HG02759 (cell line): Measurements from ENCODE around the gene C12orf57.

Experiments used
- ATAC-seq: cut with Tn5 transposase; IDR thresholded peaks from one replicate; pipeline ENCODE4 v1.9.1; 2021; ENCODE audit warnings: mild to moderate bottlenecking, moderate library complexity; ENCODE audit not compliant: unreplicated experiment

Gene C12orf57

DNA sequence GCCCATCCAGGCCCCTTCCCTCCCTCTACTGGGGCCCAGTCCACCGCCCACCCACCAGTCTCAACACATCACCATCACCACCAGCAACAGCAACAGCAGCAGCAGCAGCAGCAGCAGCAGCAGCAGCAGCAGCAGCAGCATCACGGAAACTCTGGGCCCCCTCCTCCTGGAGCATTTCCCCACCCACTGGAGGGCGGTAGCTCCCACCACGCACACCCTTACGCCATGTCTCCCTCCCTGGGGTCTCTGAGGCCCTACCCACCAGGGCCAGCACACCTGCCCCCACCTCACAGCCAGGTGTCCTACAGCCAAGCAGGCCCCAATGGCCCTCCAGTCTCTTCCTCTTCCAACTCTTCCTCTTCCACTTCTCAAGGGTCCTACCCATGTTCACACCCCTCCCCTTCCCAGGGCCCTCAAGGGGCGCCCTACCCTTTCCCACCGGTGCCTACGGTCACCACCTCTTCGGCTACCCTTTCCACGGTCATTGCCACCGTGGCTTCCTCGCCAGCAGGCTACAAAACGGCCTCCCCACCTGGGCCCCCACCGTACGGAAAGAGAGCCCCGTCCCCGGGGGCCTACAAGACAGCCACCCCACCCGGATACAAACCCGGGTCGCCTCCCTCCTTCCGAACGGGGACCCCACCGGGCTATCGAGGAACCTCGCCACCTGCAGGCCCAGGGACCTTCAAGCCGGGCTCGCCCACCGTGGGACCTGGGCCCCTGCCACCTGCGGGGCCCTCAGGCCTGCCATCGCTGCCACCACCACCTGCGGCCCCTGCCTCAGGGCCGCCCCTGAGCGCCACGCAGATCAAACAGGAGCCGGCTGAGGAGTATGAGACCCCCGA is 7.0 kb upstream of the C12orf57 start:
- peak; percentile 7 for ATAC-seq

DNA sequence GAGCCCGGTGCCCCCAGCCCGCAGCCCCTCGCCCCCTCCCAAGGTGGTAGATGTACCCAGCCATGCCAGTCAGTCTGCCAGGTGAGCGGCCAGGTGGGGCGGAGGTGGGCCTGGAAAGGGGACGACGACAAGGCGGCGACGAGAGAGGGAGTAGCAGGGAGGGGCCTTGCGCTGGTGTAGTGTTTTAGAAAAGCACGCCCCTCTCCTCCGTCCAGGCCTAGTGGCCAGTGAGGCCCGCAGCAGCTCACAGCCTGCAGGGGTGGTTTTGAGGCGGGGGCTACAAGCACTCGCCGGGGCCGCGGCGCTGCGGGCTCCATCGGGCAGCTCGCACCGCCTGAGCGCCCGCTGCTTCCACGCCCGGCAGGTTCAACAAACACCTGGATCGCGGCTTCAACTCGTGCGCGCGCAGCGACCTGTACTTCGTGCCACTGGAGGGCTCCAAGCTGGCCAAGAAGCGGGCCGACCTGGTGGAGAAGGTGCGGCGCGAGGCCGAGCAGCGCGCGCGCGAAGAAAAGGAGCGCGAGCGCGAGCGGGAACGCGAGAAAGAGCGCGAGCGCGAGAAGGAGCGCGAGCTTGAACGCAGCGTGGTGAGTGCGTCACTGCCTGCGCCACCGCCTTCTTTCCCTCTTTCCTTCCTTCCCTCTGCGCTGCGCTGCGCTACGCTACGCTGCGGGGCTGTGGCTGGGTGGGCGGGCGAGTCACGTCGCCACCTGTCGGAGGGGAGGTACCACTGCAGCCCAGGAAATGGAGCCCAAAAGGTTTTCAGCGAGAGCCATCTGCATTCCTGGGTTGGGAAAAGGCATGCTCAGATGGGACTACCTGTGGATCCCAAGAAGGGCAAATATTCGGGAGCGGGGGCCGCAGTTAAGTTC is 6.1 kb upstream of the C12orf57 start:
- peak; percentile 92 for ATAC-seq

DNA sequence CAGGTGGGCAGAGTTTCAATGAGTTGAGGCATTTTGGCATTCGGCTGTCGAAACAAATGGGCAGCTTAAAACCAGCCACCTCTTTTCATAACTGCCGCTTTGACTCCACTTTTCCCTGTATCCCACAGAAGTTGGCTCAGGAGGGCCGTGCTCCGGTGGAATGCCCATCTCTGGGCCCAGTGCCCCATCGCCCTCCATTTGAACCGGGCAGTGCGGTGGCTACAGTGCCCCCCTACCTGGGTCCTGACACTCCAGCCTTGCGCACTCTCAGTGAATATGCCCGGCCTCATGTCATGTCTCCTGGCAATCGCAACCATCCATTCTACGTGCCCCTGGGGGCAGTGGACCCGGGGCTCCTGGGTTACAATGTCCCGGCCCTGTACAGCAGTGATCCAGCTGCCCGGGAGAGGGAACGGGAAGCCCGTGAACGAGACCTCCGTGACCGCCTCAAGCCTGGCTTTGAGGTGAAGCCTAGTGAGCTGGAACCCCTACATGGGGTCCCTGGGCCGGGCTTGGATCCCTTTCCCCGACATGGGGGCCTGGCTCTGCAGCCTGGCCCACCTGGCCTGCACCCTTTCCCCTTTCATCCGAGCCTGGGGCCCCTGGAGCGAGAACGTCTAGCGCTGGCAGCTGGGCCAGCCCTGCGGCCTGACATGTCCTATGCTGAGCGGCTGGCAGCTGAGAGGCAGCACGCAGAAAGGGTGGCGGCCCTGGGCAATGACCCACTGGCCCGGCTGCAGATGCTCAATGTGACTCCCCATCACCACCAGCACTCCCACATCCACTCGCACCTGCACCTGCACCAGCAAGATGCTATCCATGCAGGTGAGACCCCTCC is 5.2 kb upstream of the C12orf57 start:
- ATAC-seq, result no peak

DNA sequence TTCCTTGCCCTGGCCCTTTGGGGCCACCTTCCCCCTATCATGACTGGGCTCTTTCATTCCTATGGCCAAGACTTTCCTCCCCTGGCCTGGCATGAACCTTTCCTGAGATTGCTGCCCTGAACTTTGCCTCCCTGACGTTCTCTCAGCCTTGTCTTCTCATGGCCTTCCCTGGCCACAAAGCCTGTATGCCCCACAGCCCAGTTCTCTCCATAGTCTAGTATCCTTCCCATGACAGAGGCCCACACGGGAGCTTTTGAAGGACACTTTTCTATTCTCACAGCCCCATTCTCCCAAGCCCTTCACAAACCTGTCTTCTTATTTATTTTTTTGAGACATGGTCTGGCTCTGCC is 4.7 kb upstream of the C12orf57 start:
- ATAC-seq, result no peak

DNA sequence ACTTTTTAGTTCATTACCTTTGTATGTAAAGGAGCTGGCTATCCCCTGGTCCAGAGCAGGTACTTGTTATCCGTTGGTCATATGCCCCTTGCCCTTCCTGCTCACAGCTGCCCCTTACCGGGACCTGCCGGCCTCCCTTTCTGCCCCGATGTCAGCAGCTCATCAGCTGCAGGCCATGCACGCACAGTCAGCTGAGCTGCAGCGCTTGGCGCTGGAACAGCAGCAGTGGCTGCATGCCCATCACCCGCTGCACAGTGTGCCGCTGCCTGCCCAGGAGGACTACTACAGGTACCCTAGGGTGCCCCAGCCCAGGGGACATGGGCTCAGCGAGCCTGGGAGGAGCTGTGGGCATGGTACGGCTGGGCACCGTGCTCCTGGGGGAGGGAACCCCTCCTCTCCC is 2.6 kb upstream of the C12orf57 start:
- no peak for ATAC-seq

DNA sequence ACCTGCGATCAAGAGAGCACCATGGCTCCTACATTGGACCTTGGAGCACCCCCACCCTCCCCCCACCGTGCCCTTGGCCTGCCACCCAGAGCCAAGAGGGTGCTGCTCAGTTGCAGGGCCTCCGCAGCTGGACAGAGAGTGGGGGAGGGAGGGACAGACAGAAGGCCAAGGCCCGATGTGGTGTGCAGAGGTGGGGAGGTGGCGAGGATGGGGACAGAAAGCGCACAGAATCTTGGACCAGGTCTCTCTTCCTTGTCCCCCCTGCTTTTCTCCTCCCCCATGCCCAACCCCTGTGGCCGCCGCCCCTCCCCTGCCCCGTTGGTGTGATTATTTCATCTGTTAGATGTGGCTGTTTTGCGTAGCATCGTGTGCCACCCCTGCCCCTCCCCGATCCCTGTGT is 2.0 kb upstream of the C12orf57 start:
- no peak for ATAC-seq

DNA sequence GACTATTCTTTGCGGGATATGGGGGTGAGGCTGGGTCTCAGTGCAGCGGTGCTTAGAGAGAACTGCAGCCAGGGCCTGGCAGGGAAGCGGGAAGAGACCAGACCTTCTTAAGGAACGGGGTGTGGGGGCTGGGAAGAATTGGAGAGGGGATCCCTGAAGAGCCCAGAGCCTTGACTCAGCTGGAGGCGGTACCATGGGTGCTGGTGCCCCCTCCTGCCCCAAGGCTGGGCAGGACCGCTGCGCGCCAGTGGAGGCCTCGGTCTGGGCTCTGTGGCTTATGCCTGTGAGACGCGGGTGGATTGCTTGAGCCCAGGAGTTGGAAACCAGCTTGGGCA is 1.5 kb upstream of the C12orf57 start:
- ATAC-seq, result no peak

DNA sequence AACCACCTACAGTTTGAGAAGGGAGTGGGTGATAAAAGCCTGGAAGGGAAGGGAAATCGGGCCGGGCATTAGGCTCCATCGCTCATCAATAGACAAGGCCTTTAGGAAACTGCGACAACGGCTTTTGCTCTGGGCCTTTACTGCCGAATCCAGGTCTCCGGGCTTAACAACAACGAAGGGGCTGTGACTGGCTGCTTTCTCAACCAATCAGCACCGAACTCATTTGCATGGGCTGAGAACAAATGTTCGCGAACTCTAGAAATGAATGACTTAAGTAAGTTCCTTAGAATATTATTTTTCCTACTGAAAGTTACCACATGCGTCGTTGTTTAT is 467 bp upstream of the C12orf57 start:
- peak; percentile 30 for ATAC-seq

DNA sequence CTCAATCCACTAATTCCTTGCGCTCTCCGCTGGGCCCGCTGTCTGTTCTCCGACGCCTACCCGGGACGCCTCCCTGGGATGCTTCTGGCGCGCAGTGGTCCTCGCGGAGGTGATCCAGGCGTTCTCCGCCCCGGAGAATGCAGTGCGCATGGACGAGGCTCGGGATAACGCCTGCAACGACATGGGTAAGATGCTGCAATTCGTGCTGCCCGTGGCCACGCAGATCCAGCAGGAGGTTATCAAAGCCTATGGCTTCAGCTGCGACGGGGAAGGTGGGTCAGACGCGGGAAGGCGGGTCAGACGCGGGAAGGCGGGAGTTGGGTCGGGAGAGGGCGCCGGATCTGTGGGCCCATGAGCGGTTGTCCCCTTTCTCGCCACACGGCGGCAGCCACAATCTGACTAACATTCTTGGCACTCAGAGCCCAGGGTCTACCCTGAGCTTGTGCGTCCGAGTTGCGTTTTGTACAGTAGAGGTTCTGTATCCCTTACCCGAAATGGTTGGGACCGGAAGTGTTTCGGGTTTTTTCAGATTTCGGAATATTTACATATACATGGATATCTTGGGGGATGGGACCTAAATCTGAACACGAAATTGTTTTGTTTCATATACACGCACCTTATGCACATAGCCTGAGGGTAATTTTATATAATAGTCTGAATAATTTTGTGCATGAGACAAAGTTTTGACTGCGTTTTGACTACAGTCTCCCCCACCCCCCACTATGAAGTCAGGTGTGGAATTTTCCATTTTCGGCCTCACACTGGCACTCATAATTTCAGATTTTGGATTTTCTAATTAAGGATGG is 762 bp downstream of the C12orf57 start:
- ATAC-seq, result peak; percentile 39

DNA sequence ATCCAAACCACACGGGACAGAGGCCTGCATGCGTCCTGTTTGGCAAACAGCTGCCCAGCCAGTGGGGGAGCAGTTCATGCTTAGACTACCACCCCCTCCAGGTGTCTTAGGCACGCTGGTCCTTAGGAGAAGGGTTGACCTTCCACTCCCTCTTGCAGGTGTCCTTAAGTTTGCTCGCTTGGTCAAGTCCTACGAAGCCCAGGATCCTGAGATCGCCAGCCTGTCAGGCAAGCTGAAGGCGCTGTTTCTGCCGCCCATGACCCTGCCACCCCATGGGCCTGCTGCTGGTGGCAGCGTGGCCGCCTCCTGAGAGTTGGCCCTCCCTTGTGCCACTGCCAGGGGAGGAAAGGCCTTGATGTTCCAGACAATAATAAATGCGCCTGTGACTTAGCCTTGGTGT is 1.8 kb downstream of the C12orf57 start:
- no peak for ATAC-seq

DNA sequence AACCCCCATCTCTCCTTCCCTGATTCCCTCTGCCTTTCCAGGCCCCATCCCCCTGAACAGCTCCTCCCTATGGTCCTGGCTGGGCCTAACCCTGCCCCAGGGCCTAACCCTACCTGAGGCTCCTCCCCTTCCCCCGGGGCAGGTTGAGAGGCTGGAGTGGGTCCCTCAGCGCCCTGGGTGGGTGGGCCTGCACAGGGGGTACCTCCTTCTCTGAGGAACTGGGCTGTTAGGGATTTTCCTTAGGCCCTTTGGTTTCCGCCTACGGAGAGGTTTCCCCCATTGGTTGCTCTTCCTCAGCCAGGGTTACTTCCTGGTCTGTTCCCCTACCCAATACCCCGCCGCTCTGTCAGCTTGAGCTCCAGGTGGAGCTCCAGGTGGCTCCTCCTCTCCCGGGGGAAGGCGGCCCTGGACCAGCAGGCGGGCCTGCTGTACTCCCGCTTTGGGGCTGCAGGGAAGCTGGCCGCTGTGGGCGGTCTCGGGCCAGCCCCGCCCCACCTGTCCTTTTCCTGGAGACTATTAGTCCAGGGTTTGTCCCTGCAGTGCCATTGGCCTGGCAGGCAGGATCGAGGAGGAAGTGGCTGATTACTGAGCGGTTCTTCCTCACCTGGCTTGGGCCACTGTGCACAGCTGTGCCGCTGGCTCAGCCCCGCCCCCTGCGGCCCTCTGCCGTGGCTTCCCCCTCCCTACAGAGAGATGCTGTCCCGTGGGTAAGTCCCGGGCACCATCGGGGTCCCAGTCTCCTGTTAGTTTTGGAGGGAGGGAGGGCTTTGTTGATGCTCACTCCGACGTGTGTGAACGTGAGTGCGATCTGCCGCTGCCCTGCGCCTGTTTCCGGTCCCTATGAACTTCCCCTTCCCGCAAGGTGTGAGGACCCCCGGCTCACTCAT is 2.5 kb downstream of the C12orf57 start:
- peak; percentile 30 for ATAC-seq

DNA sequence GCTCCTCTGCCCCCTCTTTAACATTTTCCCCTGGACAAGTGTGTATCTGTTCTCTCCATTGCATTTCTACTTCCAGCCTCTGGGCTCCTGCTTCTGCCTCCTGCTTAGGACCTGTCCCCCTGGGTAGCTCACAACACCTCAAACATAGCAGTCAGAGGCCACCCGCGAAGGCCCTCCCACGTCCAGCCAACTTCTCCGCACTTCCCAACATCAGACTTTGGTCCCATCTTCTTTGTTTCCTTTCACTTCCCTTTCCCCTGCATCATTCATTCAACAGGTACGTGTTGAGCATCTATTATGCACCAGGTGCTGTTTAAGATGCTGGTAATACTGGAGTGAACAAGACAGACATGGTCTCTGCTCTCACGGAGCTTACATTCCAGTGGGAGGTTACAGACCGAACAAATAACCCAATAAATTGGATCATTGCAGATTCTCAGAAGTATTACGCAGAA is 3.1 kb downstream of the C12orf57 start:
- no peak for ATAC-seq

DNA sequence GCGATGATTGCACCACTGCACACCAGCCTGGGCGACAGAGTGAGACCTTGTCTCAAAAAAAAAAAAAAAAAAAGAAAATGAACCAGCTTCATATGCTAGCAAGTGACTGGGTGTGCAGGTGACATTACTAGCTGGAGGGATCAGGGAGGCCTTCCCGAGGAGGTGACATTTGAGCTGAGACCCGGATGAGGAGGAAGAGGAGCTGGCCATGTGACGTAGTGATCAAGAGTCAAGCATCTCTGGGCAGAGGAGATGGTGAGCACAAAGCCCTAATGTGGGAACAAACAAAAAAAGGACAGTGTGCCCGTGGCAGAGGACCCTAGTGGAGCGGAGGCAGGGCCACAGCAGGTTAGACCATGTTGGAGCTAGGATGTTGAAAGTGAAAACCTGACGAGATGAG is 3.8 kb downstream of the C12orf57 start:
- ATAC-seq, result no peak

DNA sequence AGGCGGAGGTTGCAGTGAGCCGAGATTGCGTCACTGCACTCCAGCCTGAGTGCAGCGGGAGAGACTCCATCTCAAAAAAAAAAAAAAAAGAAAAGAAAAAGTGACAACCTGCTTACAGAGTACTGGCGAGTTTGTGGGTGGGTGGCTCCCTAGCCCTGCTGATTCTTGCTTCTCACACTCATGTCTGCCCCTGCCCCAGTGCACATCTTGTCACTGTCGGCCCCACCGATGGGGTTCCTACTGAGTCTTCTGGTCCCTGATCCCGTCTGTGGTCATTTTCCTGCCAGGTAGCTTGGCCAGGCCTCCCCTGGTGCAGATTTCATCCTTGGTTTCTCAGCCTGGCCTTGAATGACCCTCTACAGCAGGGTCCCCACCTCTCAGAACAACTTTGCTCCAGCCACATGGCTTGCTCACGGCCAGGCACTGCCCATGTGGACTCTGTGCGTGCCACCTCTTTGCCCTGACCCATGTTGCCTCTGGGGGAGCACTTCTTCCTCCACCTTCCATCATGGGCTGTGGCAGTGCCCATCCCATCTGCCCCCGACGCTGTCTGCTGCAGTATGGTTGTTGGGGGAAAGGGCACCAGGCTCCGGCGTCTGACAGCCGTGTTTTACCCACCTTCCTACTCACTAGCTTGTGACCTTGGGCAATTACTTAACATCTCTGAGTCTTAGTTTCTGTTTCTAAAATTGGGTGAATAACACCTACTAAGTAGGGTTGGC is 5.2 kb downstream of the C12orf57 start:
- no peak for ATAC-seq

DNA sequence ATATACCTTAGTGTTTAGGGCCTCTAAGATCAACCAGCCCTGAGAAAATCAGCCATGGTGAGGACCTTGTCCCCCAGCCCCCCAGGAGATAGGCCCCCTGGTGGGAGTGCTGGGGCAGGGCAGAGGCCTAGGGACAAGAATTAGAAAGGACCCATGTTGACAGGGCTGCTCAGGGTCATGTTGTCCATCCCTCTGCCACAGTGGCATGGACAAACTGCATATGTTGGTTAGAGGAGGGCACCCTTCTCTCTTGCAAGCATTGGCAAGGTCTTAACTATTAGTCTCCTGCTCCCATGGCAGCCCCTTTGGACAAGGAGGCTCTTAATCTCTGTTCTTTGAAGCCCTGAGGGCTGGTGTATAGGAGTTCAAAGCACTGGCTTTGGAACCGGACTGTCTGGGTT is 6.6 kb downstream of the C12orf57 start:
- no peak for ATAC-seq

DNA sequence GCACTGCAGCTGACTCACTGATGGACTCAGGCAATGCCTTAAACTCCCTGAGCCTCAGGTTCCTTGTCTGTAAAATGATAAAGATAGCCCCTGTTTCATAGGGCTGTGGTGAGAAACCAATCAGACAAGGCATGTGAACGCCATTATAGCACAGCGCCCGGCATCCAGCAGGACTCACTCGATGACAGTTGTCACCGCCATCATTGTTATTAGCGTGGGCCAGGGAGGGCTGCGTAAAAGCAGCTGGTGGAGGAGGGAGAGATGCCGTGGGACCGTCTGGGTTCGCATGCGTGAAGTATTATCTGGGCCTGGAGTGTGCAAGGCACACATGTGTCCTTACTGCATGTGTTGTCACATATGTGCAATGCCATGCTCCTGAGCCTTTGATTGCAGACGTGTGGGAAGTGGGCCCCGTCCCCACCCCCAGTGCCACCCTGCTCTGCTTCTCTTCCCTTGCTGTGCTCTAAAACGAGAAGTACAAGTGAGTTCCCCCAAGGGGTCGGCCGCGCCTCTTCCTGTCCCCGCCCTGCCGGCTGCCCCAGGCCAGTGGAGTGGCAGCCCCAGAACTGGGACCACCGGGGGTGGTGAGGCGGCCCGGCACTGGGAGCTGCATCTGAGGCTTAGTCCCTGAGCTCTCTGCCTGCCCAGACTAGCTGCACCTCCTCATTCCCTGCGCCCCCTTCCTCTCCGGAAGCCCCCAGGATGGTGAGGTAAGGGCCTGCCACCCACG is 7.2 kb downstream of the C12orf57 start, which contains the start of gene PTPN6:
Gene PTPN6 (plus strand): TSS at position 546 of the 730 bp plus-strand sequence. CDS start 157 bp downstream, at position 703.
- peak; percentile 34 for ATAC-seq

DNA sequence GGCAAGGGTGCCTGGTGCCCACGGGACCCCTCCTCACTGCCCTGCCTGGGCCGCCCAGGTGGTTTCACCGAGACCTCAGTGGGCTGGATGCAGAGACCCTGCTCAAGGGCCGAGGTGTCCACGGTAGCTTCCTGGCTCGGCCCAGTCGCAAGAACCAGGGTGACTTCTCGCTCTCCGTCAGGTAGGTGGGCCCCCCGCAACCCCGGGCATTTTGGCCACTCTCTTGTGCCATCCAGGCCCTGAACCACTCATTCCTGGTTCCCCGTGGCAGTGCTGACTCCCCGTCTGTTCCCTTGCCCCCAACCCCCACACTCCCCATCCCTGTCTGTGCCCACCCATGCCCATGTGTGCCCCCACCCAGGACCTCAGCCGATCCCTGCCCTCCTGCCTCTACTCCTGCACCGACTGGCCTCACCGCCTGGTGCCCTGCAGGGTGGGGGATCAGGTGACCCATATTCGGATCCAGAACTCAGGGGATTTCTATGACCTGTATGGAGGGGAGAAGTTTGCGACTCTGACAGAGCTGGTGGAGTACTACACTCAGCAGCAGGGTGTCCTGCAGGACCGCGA is 7.8 kb downstream of the C12orf57 start:
- ATAC-seq, result no peak
